Neuronal stem cell (in vitro differentiated cells): Measurements from ENCODE around the gene TENT4B.
A peak's percentile ranks its signal among the peaks of the same experiment; 100 is the strongest.

ENCODE experiments used
- DNase-seq: peaks from one replicate; pipeline ENCODE4 v3.0.0-alpha.2; 2013; ENCODE audit warnings: low spot score
- H2AFZ ChIP-seq: one replicate; pipeline ENCODE4 v1.6.1; 2013; ENCODE audit warnings: mild to moderate bottlenecking, low read length, inconsistent platforms
- H2AK5ac ChIP-seq: 2 replicates; pipeline ENCODE4 v1.6.1; 2013; ENCODE audit warnings: low read depth, mild to moderate bottlenecking, inconsistent platforms, low read length, moderate library complexity, mixed read lengths
- H2BK120ac ChIP-seq: 2 replicates; pipeline ENCODE4 v1.6.1; 2013; ENCODE audit warnings: low read depth, mild to moderate bottlenecking, inconsistent platforms, low read length, moderate library complexity, mixed read lengths
- H2BK12ac ChIP-seq: one replicate; pipeline ENCODE4 v1.6.1; 2013; ENCODE audit warnings: low read length, inconsistent platforms
- H2BK15ac ChIP-seq: 2 replicates; pipeline ENCODE4 v1.6.1; 2013; ENCODE audit warnings: mild to moderate bottlenecking, low read length, inconsistent platforms, mixed read lengths
- H2BK5ac ChIP-seq: one replicate; pipeline ENCODE4 v1.6.1; 2013; ENCODE audit warnings: inconsistent platforms, mild to moderate bottlenecking, low read length, moderate library complexity
- H3K14ac ChIP-seq: one replicate; pipeline ENCODE4 v1.6.1; 2013; ENCODE audit warnings: low read length, inconsistent platforms
- H3K18ac ChIP-seq: 2 replicates; pipeline ENCODE4 v1.6.1; 2013; ENCODE audit warnings: low read length, inconsistent platforms
- H3K23ac ChIP-seq: 2 replicates; pipeline ENCODE4 v1.6.1; 2013; ENCODE audit warnings: low read depth, mild to moderate bottlenecking, mixed read lengths, low read length, inconsistent platforms; ENCODE audit not compliant: poor library complexity
- H3K27ac ChIP-seq: replicated peaks from 3 replicates; pipeline ENCODE4 v1.5.1; 2013; ENCODE audit warnings: low read length, inconsistent platforms
- H3K27me3 ChIP-seq, 3 experiments: 2 replicates each; pipeline ENCODE4 v1.6.1; 2013; ENCODE audit warnings: low read length in 3 of 3, mild to moderate bottlenecking in 2 of 3, inconsistent platforms in 1 of 3, low read depth in 1 of 3, mixed read lengths in 1 of 3, moderate library complexity in 1 of 3; ENCODE audit not compliant: control insufficient read depth in 3 of 3, insufficient read depth in 3 of 3
- H3K36me3 ChIP-seq, 2 donors: replicated peaks in 1 of 2; 2 replicates each; pipeline ENCODE4 v1.6.1; 2013; ENCODE audit warnings: low read length in 2 of 2; ENCODE audit not compliant: control insufficient read depth in 2 of 2, insufficient read depth in 2 of 2
- H3K4ac ChIP-seq: 2 replicates; pipeline ENCODE4 v1.6.1; 2013; ENCODE audit warnings: inconsistent platforms, mild to moderate bottlenecking, low read length, moderate library complexity
- H3K4me1 ChIP-seq, 2 donors: 1 replicate in 1 of 2; 2 replicates in 1 of 2; pipeline ENCODE4 v1.6.1; 2013; ENCODE audit warnings: low read length in 2 of 2, low read depth in 1 of 2; ENCODE audit not compliant: control insufficient read depth in 2 of 2, insufficient read depth in 1 of 2
- H3K4me2 ChIP-seq: one replicate; pipeline ENCODE4 v1.6.1; 2013; ENCODE audit warnings: mild to moderate bottlenecking, low read length, inconsistent platforms; ENCODE audit not compliant: insufficient read depth, poor library complexity, severe bottlenecking
- H3K4me3 ChIP-seq, 2 donors: 2 replicates each; pipeline ENCODE4 v1.5.1; 2013; ENCODE audit warnings: low read length in 2 of 2, mild to moderate bottlenecking in 2 of 2, inconsistent platforms in 1 of 2, moderate library complexity in 1 of 2
- H3K79me1 ChIP-seq: one replicate; pipeline ENCODE4 v1.6.1; 2013; ENCODE audit warnings: low read depth, mild to moderate bottlenecking, inconsistent platforms, low read length, moderate library complexity
- H3K9ac ChIP-seq: one replicate; pipeline ENCODE4 v1.6.1; 2013; ENCODE audit warnings: mild to moderate bottlenecking, low read depth, low read length, inconsistent platforms; ENCODE audit not compliant: poor library complexity
- H3K9me3 ChIP-seq, 2 donors: replicated peaks in 1 of 2; 2 replicates each; pipeline versions ENCODE3 to v1.6.1; 2013; ENCODE audit warnings: low read length in 2 of 2, mild to moderate bottlenecking in 2 of 2, inconsistent platforms in 1 of 2, low read depth in 1 of 2, mixed read lengths in 1 of 2, moderate library complexity in 1 of 2; ENCODE audit not compliant: control insufficient read depth in 2 of 2, insufficient read depth in 1 of 2
- H4K8ac ChIP-seq: one replicate; pipeline ENCODE4 v1.6.1; 2013; ENCODE audit warnings: low read depth, mild to moderate bottlenecking, inconsistent platforms, low read length, moderate library complexity
- H4K91ac ChIP-seq: one replicate; pipeline ENCODE4 v1.6.1; 2013; ENCODE audit warnings: low read length, low read depth, mild to moderate bottlenecking, inconsistent platforms; ENCODE audit not compliant: poor library complexity
- WGBS, 2 donors: extraction: QIAGEN DNeasy Blood & Tissue Kit; methylation state at CpG; one replicate each; pipeline ENCODE4 v1.1.7; 2013; ENCODE audit warnings: missing lambda C conversion rate in 2 of 2, mixed read lengths in 1 of 2; ENCODE audit not compliant: insufficient read length in 2 of 2, insufficient replicate concordance in 1 of 2; ENCODE audit errors: extremely low coverage in 2 of 2; 5-methylcytosine and 5-hydroxymethylcytosine counted together

The TENT4B gene

DNA sequence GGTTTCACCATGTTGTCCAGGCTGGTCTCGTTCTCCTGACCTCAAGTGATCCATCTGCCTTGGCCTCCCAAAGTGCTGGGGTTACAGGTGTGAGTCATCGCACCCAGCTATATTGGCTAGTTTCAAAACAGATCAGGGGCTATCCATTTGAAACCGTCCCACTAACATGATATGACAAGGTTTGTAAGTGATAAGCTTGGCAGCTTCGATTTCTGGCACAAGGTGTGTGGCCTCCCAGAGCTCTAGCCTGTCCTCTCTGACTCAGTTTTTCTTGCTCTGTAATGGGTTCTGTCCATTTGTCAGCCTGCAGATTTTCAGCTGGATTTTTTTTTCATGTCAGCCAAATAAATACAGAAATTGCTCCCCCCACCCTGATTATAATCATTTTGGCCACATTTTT, 31.8 kb upstream of the TENT4B start:
- DNase-seq, result no peak
- H3K4me2 ChIP-seq, result no peak overlapping the region
- H2BK15ac ChIP-seq, result no peak overlapping the region
- H3K14ac ChIP-seq, result no peak overlapping the region
- no peak overlapping the region for H4K8ac ChIP-seq
- H3K9ac ChIP-seq, result no peak overlapping the region
- H2AFZ ChIP-seq, result no peak overlapping the region
- no peaks in the 10 kb centered on the region for H3K27me3 ChIP-seq
- no peak overlapping the region for H3K18ac ChIP-seq
- WGBS, 2 donors, result no CpG with 5 or more reads among the region's 4 CpGs
- no peak overlapping the region for H4K91ac ChIP-seq
- no peak overlapping the region for H2AK5ac ChIP-seq
- H3K27ac ChIP-seq, result no peak overlapping the region
- no peaks in the 10 kb centered on the region for H3K4me1 ChIP-seq
- no peak overlapping the region for H3K23ac ChIP-seq
- no peak overlapping the region for H2BK12ac ChIP-seq
- no peaks in the 10 kb centered on the region for H3K9me3 ChIP-seq
- H3K79me1 ChIP-seq, result no peaks in the 10 kb centered on the region
- no peak overlapping the region for H3K4me3 ChIP-seq
- no peak overlapping the region for H3K4ac ChIP-seq
- H3K36me3 ChIP-seq, result no peaks in the 10 kb centered on the region
- no peak overlapping the region for H2BK120ac ChIP-seq
- H2BK5ac ChIP-seq, result no peak overlapping the region

GRCh38 chr16:50121721-50122445, 31.2 kb upstream of the TENT4B start:
- Histone ChIP-seq H3K4ac (no peak overlapping the region), H2BK12ac (no peak overlapping the region), H3K23ac (no peak overlapping the region), H3K9ac (no peak overlapping the region), H3K14ac (no peak overlapping the region), H2BK120ac (no peak overlapping the region), H3K18ac (no peak overlapping the region), H3K36me3 (no peaks in the 10 kb centered on the region), H3K4me3 (no peak overlapping the region), H2BK5ac (no peak overlapping the region), H3K4me2 (no peak overlapping the region), H2AK5ac (no peak overlapping the region), H4K8ac (no peak overlapping the region), H2AFZ (peak overlapping the region; percentile 11), H3K27ac (no peak overlapping the region), H2BK15ac (no peak overlapping the region), H3K4me1 (no peaks in the 10 kb centered on the region), H3K79me1 (no peaks in the 10 kb centered on the region), H3K27me3 (no peaks in the 10 kb centered on the region), H3K9me3 (no peaks in the 10 kb centered on the region), H4K91ac (no peak overlapping the region)
- WGBS, 2 donors, result no CpG with 5 or more reads among the region's 14 CpGs
- no peak for DNase-seq

DNA sequence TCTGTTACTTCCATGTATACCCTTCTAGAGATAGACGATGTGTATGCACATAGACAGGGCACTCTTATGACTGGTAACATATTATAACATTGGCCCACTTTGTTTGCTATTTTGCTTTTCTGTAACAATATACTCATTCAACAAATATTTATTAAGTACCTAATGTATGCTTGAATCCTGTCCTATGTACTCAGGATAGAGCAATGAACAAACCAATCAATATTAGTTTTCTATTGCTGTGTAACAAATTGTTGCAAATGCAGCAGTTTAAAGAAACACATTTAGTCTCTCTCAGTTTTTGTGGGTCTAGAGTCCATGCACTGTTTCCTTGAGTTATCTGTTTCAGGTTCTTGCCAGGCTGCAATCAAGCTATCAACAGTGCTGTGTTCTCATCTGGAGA, 29.7 kb upstream of the TENT4B start:
- WGBS, 2 donors, result no CpG with 5 or more reads among the region's 1 CpG

DNA sequence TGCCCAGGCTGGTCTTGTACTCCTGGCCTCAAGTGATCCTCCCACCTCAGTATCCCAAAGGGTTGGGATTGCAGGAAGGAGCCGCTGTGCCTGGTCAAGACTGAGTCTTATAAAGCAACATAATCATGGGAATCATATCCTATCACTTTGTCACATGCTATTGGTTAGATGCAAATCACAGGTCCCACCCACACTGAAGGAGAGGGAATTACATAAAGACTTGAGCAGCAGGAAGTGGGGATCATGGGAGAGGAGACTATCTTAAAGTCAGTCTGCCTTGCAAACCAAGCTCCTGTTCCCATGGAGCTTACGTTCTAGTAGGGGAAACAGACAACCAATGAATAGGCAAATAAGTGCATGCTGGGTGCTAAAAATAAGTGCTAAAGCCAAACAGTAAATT, 28.3 kb upstream of the TENT4B start:
- WGBS, 2 donors, result no CpG with 5 or more reads among the region's 2 CpGs
- H2AK5ac ChIP-seq, result no peak overlapping the region
- no peak overlapping the region for H3K4ac ChIP-seq
- no peak overlapping the region for H3K4me2 ChIP-seq
- no peaks in the 10 kb centered on the region for H3K36me3 ChIP-seq
- no peak overlapping the region for H3K23ac ChIP-seq
- no peak overlapping the region for H2BK5ac ChIP-seq
- H3K27me3 ChIP-seq, result no peaks in the 10 kb centered on the region
- no peak overlapping the region for H3K9ac ChIP-seq
- H2AFZ ChIP-seq, result peak overlapping the region; percentile 56
- no peak for DNase-seq
- no peak overlapping the region for H3K27ac ChIP-seq
- H4K8ac ChIP-seq, result no peak overlapping the region
- no peak overlapping the region for H3K18ac ChIP-seq
- H3K9me3 ChIP-seq, result no peaks in the 10 kb centered on the region
- no peak overlapping the region for H4K91ac ChIP-seq
- H3K4me1 ChIP-seq, result no peaks in the 10 kb centered on the region
- no peak overlapping the region for H2BK12ac ChIP-seq
- H2BK120ac ChIP-seq, result no peak overlapping the region
- no peak overlapping the region for H2BK15ac ChIP-seq
- H3K4me3 ChIP-seq, result no peak overlapping the region
- H3K79me1 ChIP-seq, result no peaks in the 10 kb centered on the region
- H3K14ac ChIP-seq, result no peak overlapping the region

More for the DNA sequence above, 29.7 kb upstream of the TENT4B start:
- no peak overlapping the region for H2BK5ac ChIP-seq
- H3K4ac ChIP-seq, result no peak overlapping the region
- no peaks in the 10 kb centered on the region for H3K4me1 ChIP-seq
- H3K14ac ChIP-seq, result no peak overlapping the region
- no peak overlapping the region for H3K4me3 ChIP-seq
- no peak overlapping the region for H3K23ac ChIP-seq
- H3K18ac ChIP-seq, result no peak overlapping the region
- H2AFZ ChIP-seq, result no peak overlapping the region
- no peaks in the 10 kb centered on the region for H3K9me3 ChIP-seq
- no peak overlapping the region for H3K4me2 ChIP-seq
- no peak overlapping the region for H2BK12ac ChIP-seq
- H3K9ac ChIP-seq, result no peak overlapping the region
- no peak overlapping the region for H4K8ac ChIP-seq
- H3K36me3 ChIP-seq, result no peaks in the 10 kb centered on the region
- no peak overlapping the region for H2BK120ac ChIP-seq
- no peak overlapping the region for H4K91ac ChIP-seq
- H3K27ac ChIP-seq, result no peak overlapping the region
- no peak overlapping the region for H2AK5ac ChIP-seq
- no peaks in the 10 kb centered on the region for H3K27me3 ChIP-seq
- no peaks in the 10 kb centered on the region for H3K79me1 ChIP-seq
- no peak overlapping the region for H2BK15ac ChIP-seq
- no peak for DNase-seq
